Measurements from ENCODE around the gene STX8.

GRCh38 chr17:9324864-9325263 lies 250.8 kb downstream of the STX8 start:
- TF ChIP-seq GATA3 (IDR thresholded peaks at IDR 0.05; ENCODE audit: low read depth, low read length) (no peak), GATA2 (IDR thresholded peaks at IDR 0.05; ENCODE audit: low read depth, low read length) (no peak)

Data from SH-SY5Y (cell line).